T1000 (cell line): ENCODE results near the gene MAP4K4.

Experiments used
- DNase-seq: peaks from one replicate; lab custom pipeline; 2025; ENCODE audit warnings: mixed read lengths; lab: John Stamatoyannopoulos, UW

MAP4K4 gene

GRCh38 chr2:101722864-101723263 lies 25.4 kb downstream of the MAP4K4 start:
- DNase-seq: no peak

- DNase-seq: no peak
Measured at GRCh38 chr2:101723371-101724124, 26.0 kb downstream of the MAP4K4 start.

DNA sequence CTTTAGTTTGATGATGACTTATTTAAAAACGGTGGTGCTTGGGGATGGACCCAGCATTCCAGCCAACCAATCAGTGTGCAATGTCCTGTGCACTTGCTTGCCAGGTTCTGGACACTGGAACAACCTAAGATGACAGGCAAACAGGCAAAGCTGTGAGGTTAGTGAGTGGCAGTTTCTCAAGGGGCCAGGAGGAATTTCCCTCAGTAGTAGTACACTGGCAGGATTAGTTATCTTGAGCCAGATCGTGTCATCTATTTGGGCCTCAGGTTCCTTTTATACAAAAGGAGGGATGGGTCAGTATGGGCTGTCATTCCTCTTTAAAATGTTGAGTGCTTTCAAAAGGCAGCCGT lies 26.6 kb downstream of the MAP4K4 start:
- no peak for DNase-seq

DNA sequence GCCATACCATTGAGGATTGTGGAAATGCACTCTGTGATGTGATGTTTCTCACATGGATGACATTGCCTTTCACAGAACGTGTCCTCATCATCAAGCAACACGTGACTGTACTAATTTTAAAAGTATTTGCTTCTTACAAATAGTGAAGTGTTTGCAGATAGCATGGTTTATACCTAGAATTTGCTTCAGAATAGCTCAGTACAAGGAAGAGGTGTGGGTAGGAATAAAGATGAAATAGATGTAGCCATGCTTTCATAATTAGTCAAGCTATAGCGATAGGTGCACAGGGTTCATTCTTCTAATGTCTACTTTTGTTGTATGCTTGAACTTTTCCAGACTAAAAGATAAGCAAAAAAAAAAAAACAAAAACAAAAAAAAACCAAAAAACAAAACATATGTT lies 27.5 kb downstream of the MAP4K4 start:
- no peak for DNase-seq

DNA sequence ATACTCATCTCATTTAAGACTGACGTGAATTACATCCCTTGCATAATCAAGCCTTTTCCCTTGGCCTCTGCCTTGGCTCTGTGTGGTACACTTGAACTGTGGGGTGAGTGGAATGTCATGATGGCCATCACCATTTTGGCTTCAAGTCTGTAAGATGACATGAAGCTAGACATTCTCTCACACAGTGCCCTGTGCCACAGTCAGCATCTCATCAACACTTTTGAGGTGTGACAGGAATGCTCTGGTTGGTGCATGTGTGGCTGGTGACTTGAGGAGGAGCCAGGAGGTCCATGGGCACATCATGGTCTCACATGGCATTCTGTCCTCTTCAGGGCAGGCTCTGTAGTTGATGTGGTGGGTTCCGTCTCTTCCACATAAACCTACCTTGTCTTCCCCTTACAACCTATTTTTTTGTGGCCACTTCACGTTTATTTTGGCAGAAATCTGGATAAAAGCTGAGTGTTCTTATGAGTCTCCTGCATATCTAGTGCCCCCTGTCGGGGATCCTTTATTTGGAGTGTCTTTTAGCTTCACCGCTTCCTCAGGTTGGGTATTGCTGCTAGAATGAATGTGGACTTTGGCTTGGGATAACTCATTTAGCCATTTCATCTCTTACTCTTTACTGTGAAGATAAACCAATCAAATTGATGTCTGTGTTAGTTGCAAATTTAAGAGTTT lies 28.1 kb downstream of the MAP4K4 start:
- DNase-seq: no peak

DNA sequence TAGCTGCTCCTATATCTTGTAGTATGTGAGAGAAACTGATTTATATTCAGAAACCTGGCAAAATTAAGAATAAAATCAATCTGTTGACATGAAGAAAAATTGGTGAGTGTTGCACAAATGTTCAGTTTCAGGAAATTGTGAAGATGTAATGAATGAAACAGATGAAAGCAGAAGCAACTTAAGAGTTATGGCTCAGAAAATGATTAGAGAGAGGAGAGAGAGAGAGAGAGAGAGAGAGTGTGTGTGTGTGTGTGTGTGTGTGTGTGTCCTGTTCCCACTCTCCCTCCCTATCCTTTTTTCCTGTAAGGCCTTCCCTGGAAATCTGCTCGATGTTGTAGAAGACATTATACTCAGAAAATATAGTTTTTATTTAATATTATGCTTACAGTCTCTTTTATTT lies 31.4 kb downstream of the MAP4K4 start:
- DNase-seq: no peak

- no peak for DNase-seq
Measured at GRCh38 chr2:101729521-101730190, 32.1 kb downstream of the MAP4K4 start.

- no peak for DNase-seq
Measured at GRCh38 chr2:101731221-101732054, 33.9 kb downstream of the MAP4K4 start.

- no peak for DNase-seq
Measured at GRCh38 chr2:101732199-101732598, 34.7 kb downstream of the MAP4K4 start.

DNA sequence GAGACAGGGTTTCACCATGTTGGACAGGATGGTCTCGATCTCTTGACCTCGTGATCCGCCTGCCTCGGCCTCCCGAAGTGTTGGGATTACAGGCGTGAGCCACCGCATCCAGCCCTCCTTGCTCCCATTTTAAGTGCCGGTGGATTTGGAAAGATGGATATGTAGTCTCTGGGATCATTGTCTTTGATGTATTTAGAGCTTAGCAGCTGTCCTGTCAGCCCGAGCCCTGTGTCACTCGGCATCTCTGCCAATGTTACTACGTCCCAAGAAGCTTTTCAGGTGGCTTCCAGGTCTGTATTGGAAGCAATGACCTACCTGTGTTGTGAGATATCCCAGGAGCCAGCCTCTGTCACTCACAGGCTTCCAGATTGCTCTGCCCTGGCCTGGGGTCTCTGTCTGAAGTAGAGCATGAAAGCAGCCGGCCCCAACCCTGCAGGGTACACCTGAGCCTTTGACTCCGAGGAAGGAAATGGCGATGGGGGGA lies 35.3 kb downstream of the MAP4K4 start:
- no peak for DNase-seq

DNA sequence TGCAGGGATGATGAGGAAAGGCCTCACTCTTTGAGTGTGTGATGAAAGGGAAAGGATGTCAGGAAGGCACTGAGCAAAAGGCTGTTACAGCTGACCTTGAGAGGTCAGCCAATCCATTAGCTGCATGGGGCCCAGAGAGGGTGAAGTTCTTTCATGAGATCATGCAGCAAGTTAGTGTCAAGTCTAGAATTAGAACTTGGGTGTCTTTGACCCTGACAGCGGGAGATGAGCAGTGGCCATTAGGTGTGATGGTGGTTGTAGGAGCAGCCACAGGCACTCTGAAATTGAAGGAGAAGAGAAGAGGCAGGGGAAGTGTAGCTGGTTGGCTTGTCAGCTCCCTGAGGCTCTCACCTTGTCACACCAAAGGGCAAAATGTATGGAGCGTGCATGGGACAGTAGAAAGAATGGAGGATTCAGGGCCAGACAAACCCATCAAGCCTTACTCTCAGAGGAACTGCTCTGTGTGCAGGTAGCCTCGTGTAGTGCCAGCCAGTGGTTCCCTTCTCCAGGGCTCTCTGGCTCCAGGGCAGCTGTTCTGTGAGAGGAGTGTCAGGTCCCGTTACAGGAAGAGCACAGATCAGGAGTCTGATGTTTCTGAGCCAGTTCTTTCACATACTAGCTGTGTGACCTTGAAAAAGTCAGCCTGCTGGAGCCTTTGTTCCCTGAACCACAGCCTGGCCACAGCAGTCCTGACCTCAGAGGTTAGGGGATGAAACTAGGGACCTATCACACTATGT lies 35.9 kb downstream of the MAP4K4 start:
- no peak for DNase-seq

GRCh38 chr2:101734505-101735165 lies 37.1 kb downstream of the MAP4K4 start:
- DNase-seq: no peak

- no peak for DNase-seq
Measured at GRCh38 chr2:101735166-101735533, 37.6 kb downstream of the MAP4K4 start.

GRCh38 chr2:101736233-101736632 lies 38.7 kb downstream of the MAP4K4 start:
- no peak for DNase-seq

- DNase-seq: no peak
Measured at GRCh38 chr2:101736861-101737291, 39.4 kb downstream of the MAP4K4 start.

- DNase-seq: no peak
Measured at GRCh38 chr2:101737478-101738255, 40.2 kb downstream of the MAP4K4 start.

GRCh38 chr2:101738649-101739048 lies 41.1 kb downstream of the MAP4K4 start:
- DNase-seq: no peak

GRCh38 chr2:101740555-101740964 lies 43.1 kb downstream of the MAP4K4 start:
- no peak for DNase-seq

DNA sequence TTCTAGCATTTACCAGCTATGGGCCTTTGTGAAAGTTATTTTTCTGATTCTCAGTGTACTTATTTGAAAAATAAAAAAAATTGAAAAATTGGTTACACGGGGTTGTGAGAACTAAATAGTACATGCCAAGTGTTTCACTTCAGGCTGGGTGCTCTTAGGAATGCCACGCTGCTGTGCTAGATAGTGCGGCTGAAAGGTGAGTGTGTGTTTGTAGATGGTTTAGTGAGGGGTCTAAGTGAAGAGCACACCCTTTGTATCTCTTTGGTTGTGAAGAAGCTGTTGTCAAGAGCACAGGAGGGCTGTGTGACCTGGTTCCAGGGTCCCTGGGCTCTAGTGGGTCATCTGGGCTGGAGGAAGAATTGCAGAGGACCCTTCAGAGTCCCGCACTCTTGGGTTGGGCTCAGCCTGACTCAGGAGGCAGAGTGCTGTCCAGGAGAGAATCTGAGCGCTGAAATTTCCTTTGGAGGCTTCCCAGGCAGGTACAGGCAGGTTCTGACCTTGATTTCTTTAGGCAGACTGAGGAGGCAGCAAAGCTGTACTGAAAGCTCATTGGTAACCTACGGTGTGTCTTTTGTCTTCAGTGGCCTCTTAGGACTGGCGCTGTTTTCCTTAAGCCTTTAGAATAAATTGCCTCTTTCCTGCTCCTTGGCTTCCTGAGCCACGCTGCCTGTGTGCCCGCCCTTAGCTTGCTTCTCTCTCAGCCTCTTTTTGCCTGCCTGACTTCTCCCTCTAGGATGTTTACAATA lies 44.4 kb downstream of the MAP4K4 start:
- DNase-seq: no peak
